Esophagus squamous epithelium (tissue), 5 donors: Measurements from ENCODE around the gene FADS3. TPM values are rescaled to one million over a fixed set of nuclear protein-coding genes. Genes with fewer than 3 reads are reported as not detected.
A peak's percentile ranks its signal among the peaks of the same experiment; 100 is the strongest.

Experiments used
- DNase-seq: peaks from one replicate; lab custom pipeline; 2025; lab: John Stamatoyannopoulos, UW
- H3K27ac ChIP-seq, 4 donors: fragments of 200-600 bp; sonication (generic); one replicate each; pipeline ENCODE4 v1.5.1; 2016 to 2019; ENCODE audit warnings: mild to moderate bottlenecking in 1 of 4
- H3K27me3 ChIP-seq, 4 donors: fragments of 200-600 bp; sonication (generic); 1 replicate in 3 of 4; 2 replicates in 1 of 4; pipeline versions ENCODE4 v1.5.1 to v1.6.0; 2017 to 2021; ENCODE audit warnings: antibody characterized with exemption in 1 of 4
- H3K36me3 ChIP-seq, 3 donors: fragments of 200-600 bp; sonication (generic); one replicate each; pipeline ENCODE4 v1.5.1; 2016 to 2019
- H3K4me1 ChIP-seq, 3 donors: fragments of 200-600 bp; sonication (generic); one replicate each; pipeline ENCODE4 v1.5.1; 2017 to 2019
- H3K4me3 ChIP-seq, 4 donors: fragments of 200-600 bp; sonication (generic); 1 replicate in 3 of 4; 2 replicates in 1 of 4; pipeline ENCODE4 v1.5.1; 2016 to 2019; ENCODE audit warnings: mild to moderate bottlenecking in 2 of 4, moderate library complexity in 1 of 4
- H3K9me3 ChIP-seq, 3 donors: fragments of 200-600 bp; sonication (generic); one replicate each; pipeline ENCODE4 v1.5.1; 2016 to 2019
- CTCF ChIP-seq, 6 experiments: fragments of 450-650 bp in 4 of 6; fragments of 200-600 bp in 2 of 6; sonication (generic) in 2 of 6; IDR thresholded peaks; one replicate each; pipeline ENCODE4 v1.5.1; 2016 to 2019; ENCODE audit warnings: antibody characterized with exemption in 6 of 6, mild to moderate bottlenecking in 4 of 6, moderate library complexity in 4 of 6
- POLR2A ChIP-seq, 4 donors: fragments of 450-650 bp; IDR thresholded peaks; one replicate each; pipeline ENCODE4 v1.6.1; 2017; ENCODE audit warnings: antibody characterized with exemption in 4 of 4, mild to moderate bottlenecking in 4 of 4, moderate library complexity in 3 of 4
- WGBS, 2 donors: methylation state at CpG; one replicate each; pipeline ENCODE4 v1.1.5; 2018; 5-methylcytosine and 5-hydroxymethylcytosine counted together
- intact Hi-C: fragments of 100-400 bp; cut with DNase I; formaldehyde crosslinking; loops from one replicate; pipeline ENCODE4 v1.15.0; 2022
- total RNA-seq, 4 donors: library from RNA; depleted of rRNA; stranded (reverse); fragments of >200 nt; gene quantifications; one replicate each; pipeline ENCODE4 v1.1.0, GENCODE V29; 2016
- donor health status: DM: yes; HTN: yes; CAD: no.

Gene FADS3
- total RNA-seq, 4 donors from 2014 or later = 6.1 to 16.0 (median 7.1) TPM

DNA sequence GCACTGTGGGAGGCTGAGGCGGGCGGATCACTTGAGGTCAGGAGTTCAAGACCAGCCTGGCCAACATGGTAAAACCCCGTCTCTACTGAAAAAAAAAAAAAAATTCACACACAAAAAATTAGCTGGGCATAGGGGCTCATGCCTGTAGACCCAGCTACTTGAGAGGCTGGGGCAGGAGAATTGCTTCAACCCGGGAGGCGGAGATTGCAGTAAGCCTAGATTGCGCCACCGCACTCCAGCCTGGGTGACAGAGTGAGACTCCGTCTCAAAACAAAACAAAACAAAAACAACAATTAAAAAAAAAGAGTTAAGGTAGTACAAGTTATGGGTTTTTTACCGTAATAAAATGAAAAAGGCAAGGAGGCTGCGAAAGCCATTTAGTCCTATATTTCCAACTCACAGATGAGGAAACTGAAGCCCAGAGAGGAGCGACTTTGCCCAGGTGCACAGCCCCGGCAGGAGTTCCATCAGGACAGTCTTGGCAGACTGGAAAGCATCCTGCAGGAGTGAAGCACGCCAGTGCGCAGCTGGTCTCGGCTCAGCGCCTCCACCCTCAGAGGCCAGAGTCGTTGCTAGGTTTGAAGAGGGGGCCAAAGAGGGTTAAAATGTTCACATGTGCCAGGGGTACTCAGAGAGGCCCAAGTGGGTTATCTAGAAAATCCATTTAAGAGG lies 3.8 kb upstream of the FADS3 start:
- TF ChIP-seq CTCF (IDR thresholded peaks at IDR 0.05) (no peak), POLR2A (IDR thresholded peaks at IDR 0.05) (no peak)
- intact Hi-C loops = loop anchor here (5.0 kb wide), 2 partner anchors 52 to 187 kb away; no protein-coding TSS in a partner anchor
- H3K4me1 ChIP-seq = peaks cover 11 to 41% (median 13%) of the 10 kb centered on the region in 3 donors

DNA sequence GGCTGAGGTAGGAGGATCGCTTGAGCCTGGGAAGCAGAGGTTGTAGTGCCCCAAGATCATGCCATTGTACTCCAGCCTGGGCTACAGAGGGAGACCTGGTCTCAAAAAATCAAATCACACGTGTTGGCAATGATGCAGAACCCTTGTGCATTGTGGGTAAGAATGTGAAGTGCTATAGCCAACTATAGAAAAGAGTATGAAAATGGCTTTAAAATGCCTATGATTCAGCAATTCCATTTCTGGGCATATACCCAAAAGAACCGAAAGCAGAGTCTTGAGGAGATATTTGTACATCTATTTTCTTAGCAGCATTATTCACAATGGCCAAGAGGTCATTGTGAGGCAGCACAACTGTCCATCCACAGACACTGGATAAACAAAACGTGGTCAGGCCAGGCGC lies 2.6 kb upstream of the FADS3 start:
- DNase-seq = no peak
- H3K27me3 ChIP-seq = peaks cover 0 to 4% (median 0%) of the 10 kb centered on the region in 4 donors
- peak overlapping the region in 3 of 4 donors; percentile 6 to 41 (median 13) for H3K27ac ChIP-seq
- peaks cover 14 to 46% (median 17%) of the 10 kb centered on the region in 3 donors for H3K4me1 ChIP-seq
- H3K9me3 ChIP-seq = no peaks in the 10 kb centered on the region
- no peak overlapping the region for H3K4me3 ChIP-seq
- peaks cover 0 to 7% (median 0%) of the 10 kb centered on the region in 3 donors for H3K36me3 ChIP-seq
- intact Hi-C loops = no loop called here
- 27 to 53% methylated on average over 3 to 5 of the region's 5 CpGs for WGBS, 2 donors
- TF ChIP-seq POLR2A (IDR thresholded peaks at IDR 0.05) = no peak
- no peak for TF ChIP-seq CTCF (IDR thresholded peaks at IDR 0.05)

More for the DNA sequence above, 3.8 kb upstream of the FADS3 start:
- Histone ChIP-seq H3K9me3 (no peaks in the 10 kb centered on the region), H3K27me3 (peaks cover 0 to 4% (median 0%) of the 10 kb centered on the region in 4 donors), H3K27ac (no peak overlapping the region), H3K4me3 (no peak overlapping the region), H3K36me3 (peaks cover 0 to 7% (median 0%) of the 10 kb centered on the region in 3 donors)
- DNase-seq = no peak
- WGBS, 2 donors = 71 to 80% methylated on average over 17 of the region's 17 CpGs

GRCh38 chr11:61892085-61892370 lies 683 bp upstream of the FADS3 start:
- Histone ChIP-seq H3K27me3 (peaks cover 0 to 4% (median 0%) of the 10 kb centered on the region in 4 donors), H3K4me3 (peak overlapping the region; percentile 46 to 74 (median 62)), H3K9me3 (no peaks in the 10 kb centered on the region), H3K36me3 (no peaks in the 10 kb centered on the region), H3K27ac (peak overlapping the region; percentile 70 to 90 (median 84)), H3K4me1 (peaks cover 17 to 50% (median 21%) of the 10 kb centered on the region in 3 donors)
- intact Hi-C loops = no loop called here
- no peak for DNase-seq
- no peak for TF ChIP-seq CTCF (IDR thresholded peaks at IDR 0.05)
- TF ChIP-seq POLR2A (IDR thresholded peaks at IDR 0.05) = no peak
- 24 to 38% methylated on average over 3 to 7 of the region's 12 CpGs for WGBS, 2 donors

DNA sequence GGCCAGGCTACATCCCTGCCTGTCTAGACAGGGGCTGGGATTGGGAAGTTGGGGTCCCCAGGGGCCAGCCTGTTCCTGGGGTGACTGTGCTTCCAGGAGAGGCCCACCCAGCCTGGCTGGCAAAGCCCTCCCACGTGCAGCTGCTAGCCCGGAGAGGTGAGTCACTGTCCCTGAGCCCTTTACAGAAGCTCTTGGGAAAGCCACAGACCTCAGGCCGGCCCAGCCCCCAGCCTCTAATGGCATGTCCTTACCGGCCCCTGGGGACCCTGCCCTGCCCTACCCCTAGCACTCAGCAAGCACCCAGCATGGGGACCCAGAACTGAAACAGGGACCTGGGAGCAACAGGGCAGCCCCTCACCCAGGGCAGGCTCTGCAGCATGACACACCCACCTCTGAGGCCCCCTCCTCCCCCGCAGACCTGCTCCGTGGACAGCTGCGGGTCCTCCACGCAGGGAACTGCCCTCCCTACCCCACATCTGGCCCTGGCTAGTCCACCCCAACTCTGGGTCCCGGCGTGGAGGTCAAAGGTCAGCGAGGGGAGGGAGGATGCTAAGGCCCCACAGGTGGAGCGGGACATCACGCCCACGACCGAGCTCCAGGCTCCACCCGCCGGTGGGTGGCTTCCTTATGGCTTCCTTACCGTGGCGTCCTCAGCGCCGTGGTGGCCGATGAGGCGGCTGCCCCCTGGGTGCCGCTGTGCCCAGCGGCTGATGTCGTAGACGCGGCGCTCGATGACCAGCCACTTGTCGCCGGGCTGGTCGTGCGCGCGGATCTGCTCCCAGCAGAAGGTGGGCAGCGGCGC lies 615 bp downstream of the FADS3 start:
- Histone ChIP-seq H3K27me3 (peaks cover 0 to 4% (median 0%) of the 10 kb centered on the region in 4 donors), H3K4me1 (peaks cover 17 to 50% (median 21%) of the 10 kb centered on the region in 3 donors), H3K9me3 (no peaks in the 10 kb centered on the region), H3K27ac (peak overlapping the region; percentile 63 to 90 (median 79)), H3K4me3 (peak overlapping the region; percentile 46 to 74 (median 62)), H3K36me3 (no peaks in the 10 kb centered on the region)
- 3% methylated on average over 6 of the region's 38 CpGs; no CpG with 5 or more reads in 1 of the 2 donors for WGBS, 2 donors
- intact Hi-C loops = no loop called here
- TF ChIP-seq POLR2A (IDR thresholded peaks at IDR 0.05) (no peak), CTCF (IDR thresholded peaks at IDR 0.05) (no peak)
- DNase-seq = no peak
